Adrenal gland (tissue), 5 donors: ENCODE results near the gene TAC3.

Experiments used
- POLR2A ChIP-seq, 2 donors: fragments of 450-650 bp; IDR thresholded peaks; one replicate each; pipeline ENCODE4 v1.6.1; 2017; ENCODE audit warnings: antibody characterized with exemption in 2 of 2, mild to moderate bottlenecking in 2 of 2, moderate library complexity in 1 of 2
- TF ChIP-seq, protein P1 (sequence below), 6 experiments: fragments of 450-650 bp in 4 of 6; fragments of 200-600 bp in 2 of 6; sonication (generic) in 1 of 6; IDR thresholded peaks; 1 replicate in 5 of 6; 2 replicates in 1 of 6; pipeline versions ENCODE4 v1.5.1 to v1.8.0; 2016 to 2021; ENCODE audit warnings: antibody characterized with exemption in 6 of 6, mild to moderate bottlenecking in 2 of 6, moderate library complexity in 1 of 6
- donor health status: DM: no; HTN: no; CAD: no.

DNA sequence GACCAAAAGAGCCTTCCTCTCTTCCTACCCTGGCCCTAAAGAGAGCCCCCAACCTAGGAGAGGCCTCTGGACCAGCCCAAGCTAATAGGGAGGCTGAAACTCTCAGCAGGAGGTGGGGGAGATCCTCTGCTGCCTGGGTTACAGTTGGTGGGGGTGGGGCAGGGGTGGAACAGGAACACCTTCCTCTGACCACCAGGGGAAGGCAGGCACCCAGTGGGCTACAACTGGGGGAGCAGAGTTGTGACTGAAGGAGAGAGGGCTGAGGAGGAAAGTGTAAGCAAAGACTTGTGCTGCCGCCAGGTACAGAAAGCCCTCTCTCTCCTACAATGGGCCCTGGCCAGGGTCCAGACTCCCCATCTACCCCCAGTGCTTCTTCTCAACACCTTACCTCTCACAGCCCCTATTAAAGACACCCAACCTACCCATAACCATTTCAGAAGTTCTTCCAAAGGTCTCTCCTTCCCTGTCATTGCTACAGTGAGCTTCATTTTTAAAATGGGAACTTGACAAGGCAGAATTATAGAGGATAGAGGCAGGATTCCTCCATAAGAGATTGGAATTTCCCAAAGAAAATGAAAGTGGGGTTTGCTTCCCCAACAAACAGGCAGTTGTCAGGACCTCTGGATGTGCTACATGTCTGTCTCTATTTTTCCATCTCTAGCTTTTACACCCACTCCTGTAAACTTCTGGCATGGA is 32.2 kb upstream of the TAC3 start:
- TF ChIP-seq, protein P1, sequence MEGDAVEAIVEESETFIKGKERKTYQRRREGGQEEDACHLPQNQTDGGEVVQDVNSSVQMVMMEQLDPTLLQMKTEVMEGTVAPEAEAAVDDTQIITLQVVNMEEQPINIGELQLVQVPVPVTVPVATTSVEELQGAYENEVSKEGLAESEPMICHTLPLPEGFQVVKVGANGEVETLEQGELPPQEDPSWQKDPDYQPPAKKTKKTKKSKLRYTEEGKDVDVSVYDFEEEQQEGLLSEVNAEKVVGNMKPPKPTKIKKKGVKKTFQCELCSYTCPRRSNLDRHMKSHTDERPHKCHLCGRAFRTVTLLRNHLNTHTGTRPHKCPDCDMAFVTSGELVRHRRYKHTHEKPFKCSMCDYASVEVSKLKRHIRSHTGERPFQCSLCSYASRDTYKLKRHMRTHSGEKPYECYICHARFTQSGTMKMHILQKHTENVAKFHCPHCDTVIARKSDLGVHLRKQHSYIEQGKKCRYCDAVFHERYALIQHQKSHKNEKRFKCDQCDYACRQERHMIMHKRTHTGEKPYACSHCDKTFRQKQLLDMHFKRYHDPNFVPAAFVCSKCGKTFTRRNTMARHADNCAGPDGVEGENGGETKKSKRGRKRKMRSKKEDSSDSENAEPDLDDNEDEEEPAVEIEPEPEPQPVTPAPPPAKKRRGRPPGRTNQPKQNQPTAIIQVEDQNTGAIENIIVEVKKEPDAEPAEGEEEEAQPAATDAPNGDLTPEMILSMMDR (IDR thresholded peaks at IDR 0.05), result no peak
- no peak for TF ChIP-seq POLR2A (IDR thresholded peaks at IDR 0.05)
